A673 (cell line): ENCODE measurements around the gene C7orf33. TPM values are rescaled to one million over a fixed set of nuclear protein-coding genes. Genes with fewer than 3 reads are reported as not detected.
"Not testable (repeated sequence)": the region's sequence is repeated elsewhere in the genome, so short reads cannot be mapped to it uniquely, and the experiment has no call there.

Experiments
- BruUV-seq: library from RNA; stranded (reverse); fragments of 400-500 nt; replicated peaks from 2 replicates; lab custom pipeline; 2021; lab: Mats Ljungman, UMichigan
- CTCF ChIA-PET: fragments of 300-600 bp; sonication (Branson Sonifier 250); formaldehyde crosslinking; loops from one replicate; lab custom pipeline; 2022; ENCODE audit warnings: antibody characterized with exemption; lab: Charles Lee
- POLR2A ChIA-PET: fragments of 300-600 bp; sonication (Branson Sonifier 250); formaldehyde crosslinking; loops from one replicate; lab custom pipeline; 2022; ENCODE audit warnings: antibody characterized with exemption; ENCODE audit not compliant: low non-redundant PET; lab: Charles Lee
- DNase-seq: peaks from one replicate; pipeline ENCODE4 v3.0.0-alpha.2; 2015; ENCODE audit warnings: low spot score
- H3K27ac ChIP-seq: fragments of 200-600 bp; sonication (generic); 2 replicates; pipeline ENCODE4 v1.5.1; 2016; ENCODE audit warnings: mixed run types, low read depth, mild to moderate bottlenecking, mixed read lengths, antibody characterized with exemption, low read length; ENCODE audit not compliant: poor library complexity, severe bottlenecking
- H3K27me3 ChIP-seq: fragments of 200-600 bp; sonication (generic); replicated peaks from 2 replicates; pipeline ENCODE4 v1.6.1; 2017; ENCODE audit warnings: mixed run types, low read depth, mild to moderate bottlenecking, mixed read lengths, antibody characterized with exemption, low read length; ENCODE audit not compliant: insufficient read depth, poor library complexity
- H3K36me3 ChIP-seq: fragments of 200-600 bp; sonication (generic); 2 replicates; pipeline ENCODE4 v1.6.1; 2016; ENCODE audit warnings: mixed run types, mild to moderate bottlenecking, mixed read lengths, antibody characterized with exemption, low read length; ENCODE audit not compliant: insufficient read depth, poor library complexity, severe bottlenecking
- H3K4me1 ChIP-seq: fragments of 200-600 bp; sonication (generic); 2 replicates; pipeline ENCODE4 v1.6.1; 2017; ENCODE audit warnings: mixed run types, mild to moderate bottlenecking, mixed read lengths, antibody characterized with exemption, low read length; ENCODE audit not compliant: insufficient read depth, poor library complexity, severe bottlenecking
- H3K4me3 ChIP-seq: fragments of 200-600 bp; sonication (generic); 2 replicates; pipeline ENCODE4 v1.5.1; 2016; ENCODE audit warnings: low read depth, mixed run types, mild to moderate bottlenecking, mixed read lengths, low read length; ENCODE audit not compliant: poor library complexity, severe bottlenecking
- H3K9me3 ChIP-seq: fragments of 200-600 bp; sonication (generic); 2 replicates; pipeline ENCODE4 v1.6.1; 2016; ENCODE audit warnings: mixed run types, low read depth, mild to moderate bottlenecking, mixed read lengths, antibody characterized with exemption, low read length; ENCODE audit not compliant: poor library complexity, severe bottlenecking
- CTCF ChIP-seq: fragments of 300-800, 200-600 bp; sonication (generic); conservative IDR thresholded peaks from 2 replicates; pipeline ENCODE4 v1.5.1; 2017; ENCODE audit warnings: low read depth, mild to moderate bottlenecking, antibody characterized with exemption, low read length, moderate library complexity, mixed read lengths
- EZH2 ChIP-seq: fragments of 200-600 bp; sonication (generic); IDR thresholded peaks from 2 replicates; pipeline ENCODE4 v1.6.1; 2017; ENCODE audit warnings: borderline replicate concordance, low read depth, mild to moderate bottlenecking, mixed read lengths, antibody characterized with exemption, low read length; ENCODE audit not compliant: poor library complexity, severe bottlenecking
- intact Hi-C: fragments of 100-400 bp; cut with micrococcal nuclease; formaldehyde crosslinking; loops from one replicate; pipeline ENCODE4 v1.10.0; 2022; ENCODE audit not compliant: unreplicated experiment
- total RNA-seq: library from RNA; stranded (reverse); gene quantifications from 2 replicates; pipeline ENCODE4 v1.2.3, GENCODE V29; 2021

C7orf33 gene
- total RNA-seq, 1 experiment from 2014 or later: not detected

- TF ChIP-seq EZH2 (no peak), CTCF (no peak)
- BruUV-seq: no TSS peak
- Histone ChIP-seq H3K27me3 (no peaks in the 10 kb centered on the region), H3K4me1 (no peaks in the 10 kb centered on the region), H3K36me3 (no peaks in the 10 kb centered on the region), H3K27ac (no peak overlapping the region), H3K4me3 (no peak overlapping the region), H3K9me3 (no peaks in the 10 kb centered on the region)
- CTCF ChIA-PET: no interaction called here
- intact Hi-C loops: loop anchor here (10.0 kb wide), 1 partner anchor 203 kb away; no protein-coding TSS in a partner anchor
- POLR2A ChIA-PET: no interaction called here
- no peak for DNase-seq
These were observed 19.2 kb upstream of the C7orf33 start for GRCh38 chr7:148571381-148571780.

- CTCF ChIA-PET: no interaction called here
- no TSS peak for BruUV-seq
- no peaks in the 10 kb centered on the region for H3K36me3 ChIP-seq
- no peaks in the 10 kb centered on the region for H3K27me3 ChIP-seq
- intact Hi-C loops: loop anchor here (10.0 kb wide), 1 partner anchor 203 kb away; no protein-coding TSS in a partner anchor
- H3K9me3 ChIP-seq: no peaks in the 10 kb centered on the region
- TF ChIP-seq CTCF: no peak
- no peak for DNase-seq
- POLR2A ChIA-PET: no interaction called here
- H3K4me3 ChIP-seq: no peak overlapping the region
- no peak overlapping the region for H3K27ac ChIP-seq
- H3K4me1 ChIP-seq: no peaks in the 10 kb centered on the region
These were observed 18.5 kb upstream of the C7orf33 start for GRCh38 chr7:148572067-148572522.

GRCh38 chr7:148573581-148573980 is 17.0 kb upstream of the C7orf33 start:
- intact Hi-C loops: loop anchor here (10.0 kb wide), 1 partner anchor 201 kb away; no protein-coding TSS in a partner anchor
- H3K36me3 ChIP-seq, H3K27me3 ChIP-seq, H3K4me3 ChIP-seq, BruUV-seq, POLR2A ChIA-PET, H3K4me1 ChIP-seq, CTCF ChIA-PET, DNase-seq, H3K9me3 ChIP-seq, H3K27ac ChIP-seq: not testable (repeated sequence)
